Adrenal gland (tissue), 5 donors: Measurements from ENCODE around the gene PSORS1C1.

Experiments used
- POLR2A ChIP-seq, 2 donors: fragments of 450-650 bp; IDR thresholded peaks; one replicate each; pipeline ENCODE4 v1.6.1; 2017; ENCODE audit warnings: antibody characterized with exemption in 2 of 2, mild to moderate bottlenecking in 2 of 2, moderate library complexity in 1 of 2
- TF ChIP-seq, protein P1 (sequence below), 6 experiments: fragments of 450-650 bp in 4 of 6; fragments of 200-600 bp in 2 of 6; sonication (generic) in 1 of 6; IDR thresholded peaks; 1 replicate in 5 of 6; 2 replicates in 1 of 6; pipeline versions ENCODE4 v1.5.1 to v1.8.0; 2016 to 2021; ENCODE audit warnings: antibody characterized with exemption in 6 of 6, mild to moderate bottlenecking in 2 of 6, moderate library complexity in 1 of 6
- donor health status: DM: no; HTN: no; CAD: no.

DNA sequence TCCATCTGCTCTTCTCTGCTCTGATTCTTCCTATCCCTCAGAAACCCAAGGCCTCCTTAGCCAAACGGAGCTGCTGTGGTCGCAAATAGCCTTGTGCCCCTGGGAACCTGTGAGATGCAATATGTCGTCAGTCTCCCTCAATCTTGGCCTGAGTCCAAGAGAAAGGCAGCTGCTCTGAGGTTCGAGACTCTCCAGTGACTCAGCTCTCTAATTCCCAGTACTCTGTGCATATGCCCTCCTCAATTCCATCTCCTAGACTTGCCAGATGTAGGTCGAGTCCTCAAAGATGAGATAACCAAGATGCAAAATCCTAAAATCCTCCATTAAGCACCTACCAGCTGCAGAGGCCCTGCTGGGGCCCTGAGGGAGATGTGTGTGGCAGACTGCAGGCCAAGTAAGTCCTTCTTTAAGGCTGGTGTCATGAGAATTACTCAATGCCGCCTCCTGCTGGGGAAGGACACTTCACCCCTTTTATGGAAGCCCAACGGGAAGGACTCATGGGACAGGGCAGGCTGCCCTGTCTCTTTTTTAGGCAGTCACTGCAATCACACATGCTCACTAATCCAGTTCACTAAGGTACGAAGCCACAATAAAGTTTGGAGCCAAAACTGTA lies 30.8 kb upstream of the PSORS1C1 start:
- TF ChIP-seq, protein P1, sequence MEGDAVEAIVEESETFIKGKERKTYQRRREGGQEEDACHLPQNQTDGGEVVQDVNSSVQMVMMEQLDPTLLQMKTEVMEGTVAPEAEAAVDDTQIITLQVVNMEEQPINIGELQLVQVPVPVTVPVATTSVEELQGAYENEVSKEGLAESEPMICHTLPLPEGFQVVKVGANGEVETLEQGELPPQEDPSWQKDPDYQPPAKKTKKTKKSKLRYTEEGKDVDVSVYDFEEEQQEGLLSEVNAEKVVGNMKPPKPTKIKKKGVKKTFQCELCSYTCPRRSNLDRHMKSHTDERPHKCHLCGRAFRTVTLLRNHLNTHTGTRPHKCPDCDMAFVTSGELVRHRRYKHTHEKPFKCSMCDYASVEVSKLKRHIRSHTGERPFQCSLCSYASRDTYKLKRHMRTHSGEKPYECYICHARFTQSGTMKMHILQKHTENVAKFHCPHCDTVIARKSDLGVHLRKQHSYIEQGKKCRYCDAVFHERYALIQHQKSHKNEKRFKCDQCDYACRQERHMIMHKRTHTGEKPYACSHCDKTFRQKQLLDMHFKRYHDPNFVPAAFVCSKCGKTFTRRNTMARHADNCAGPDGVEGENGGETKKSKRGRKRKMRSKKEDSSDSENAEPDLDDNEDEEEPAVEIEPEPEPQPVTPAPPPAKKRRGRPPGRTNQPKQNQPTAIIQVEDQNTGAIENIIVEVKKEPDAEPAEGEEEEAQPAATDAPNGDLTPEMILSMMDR (IDR thresholded peaks at IDR 0.05), result peak in 2 of 6 experiments; percentile 15 to 29
- TF ChIP-seq POLR2A (IDR thresholded peaks at IDR 0.05), result no peak
